ENCODE results near the gene NEU1. TPM values are rescaled to one million over a fixed set of nuclear protein-coding genes. Genes with fewer than 3 reads are reported as not detected.
A peak's percentile ranks its signal among the peaks of the same experiment; 100 is the strongest.
"Not testable (repeated sequence)": the region's sequence is repeated elsewhere in the genome, so short reads cannot be mapped to it uniquely, and the experiment has no call there.

NEU1 gene
- total RNA-seq, 1 donor from 2014 or later = 21.6 TPM

- DNase-seq (ENCODE audit: low spot score in 2 of 2) = no peak
- intact Hi-C loops (cut with DNase I) = no loop called here
- H3K27me3 ChIP-seq = no peaks in the 10 kb centered on the region
- H3K9me3 ChIP-seq = no peaks in the 10 kb centered on the region
- no peak overlapping the region for H3K4me3 ChIP-seq
- TF ChIP-seq CTCF (IDR thresholded peaks at IDR 0.05) = no peak
- peaks cover 0 to 4% of the 10 kb centered on the region in 2 donors for H3K36me3 ChIP-seq
- no peak overlapping the region for H3K27ac ChIP-seq
- H3K4me1 ChIP-seq = peaks cover 0 to 13% of the 10 kb centered on the region in 2 donors
Measured at GRCh38 chr6:31865205-31866118, 2.8 kb upstream of the NEU1 start.

GRCh38 chr6:31864818-31865204 is 2.2 kb upstream of the NEU1 start:
- TF ChIP-seq CTCF (IDR thresholded peaks at IDR 0.05) = no peak
- no peaks in the 10 kb centered on the region for H3K9me3 ChIP-seq
- intact Hi-C loops (cut with DNase I) = no loop called here
- no peak overlapping the region for H3K4me3 ChIP-seq
- no peaks in the 10 kb centered on the region for H3K27me3 ChIP-seq
- peaks cover 6 to 11% of the 10 kb centered on the region in 2 donors for H3K36me3 ChIP-seq
- DNase-seq (ENCODE audit: low spot score in 2 of 2) = no peak
- peaks cover 0 to 13% of the 10 kb centered on the region in 2 donors for H3K4me1 ChIP-seq
- H3K27ac ChIP-seq = no peak overlapping the region

GRCh38 chr6:31864123-31864562 is 1.5 kb upstream of the NEU1 start:
- H3K4me3 ChIP-seq = peak overlapping the region; percentile 60 to 88
- DNase-seq (ENCODE audit: low spot score in 2 of 2); H3K27me3 ChIP-seq; intact Hi-C loops (cut with DNase I); H3K9me3 ChIP-seq: not testable (repeated sequence)
- H3K4me1 ChIP-seq = peaks cover 0 to 13% of the 10 kb centered on the region in 2 donors
- peak overlapping the region; percentile 76 to 86 for H3K27ac ChIP-seq
- peaks cover 10 to 17% of the 10 kb centered on the region in 2 donors for H3K36me3 ChIP-seq

GRCh38 chr6:31861919-31862343 is 690 bp downstream of the NEU1 start:
- TF ChIP-seq CTCF (IDR thresholded peaks at IDR 0.05) = no peak
- no peak for DNase-seq (ENCODE audit: low spot score in 2 of 2)
- H3K4me3 ChIP-seq = peak overlapping the region; percentile 59 to 88
- intact Hi-C loops (cut with DNase I) = loop anchor here (2.0 kb wide), 4 partner anchors 35 to 181 kb away; partner anchors contain the start of genes ABHD16A, EHMT2, LY6G5C and VARS1
- no peaks in the 10 kb centered on the region for H3K27me3 ChIP-seq
- H3K4me1 ChIP-seq = peaks cover 0 to 13% of the 10 kb centered on the region in 2 donors
- H3K27ac ChIP-seq = peak overlapping the region; percentile 89 to 93
- no peaks in the 10 kb centered on the region for H3K9me3 ChIP-seq
- H3K36me3 ChIP-seq = peaks cover 14 to 37% of the 10 kb centered on the region in 2 donors

GRCh38 chr6:31861150-31861549 is 1.5 kb downstream of the NEU1 start:
- no peaks in the 10 kb centered on the region for H3K27me3 ChIP-seq
- H3K36me3 ChIP-seq = peaks cover 14 to 37% of the 10 kb centered on the region in 2 donors
- peaks cover 0 to 13% of the 10 kb centered on the region in 2 donors for H3K4me1 ChIP-seq
- DNase-seq (ENCODE audit: low spot score in 2 of 2) = no peak
- H3K4me3 ChIP-seq = no peak overlapping the region
- TF ChIP-seq CTCF (IDR thresholded peaks at IDR 0.05) = no peak
- H3K27ac ChIP-seq = no peak overlapping the region
- intact Hi-C loops (cut with DNase I) = no loop called here
- H3K9me3 ChIP-seq = no peaks in the 10 kb centered on the region

GRCh38 chr6:31860349-31860748 is 2.3 kb downstream of the NEU1 start:
- TF ChIP-seq CTCF (IDR thresholded peaks at IDR 0.05) = no peak
- intact Hi-C loops (cut with DNase I) = no loop called here
- H3K4me1 ChIP-seq = peaks cover 0 to 13% of the 10 kb centered on the region in 2 donors
- H3K9me3 ChIP-seq = no peaks in the 10 kb centered on the region
- no peak for DNase-seq (ENCODE audit: low spot score in 2 of 2)
- H3K36me3 ChIP-seq = peaks cover 14 to 37% of the 10 kb centered on the region in 2 donors
- no peak overlapping the region for H3K27ac ChIP-seq
- no peak overlapping the region for H3K4me3 ChIP-seq
- H3K27me3 ChIP-seq = no peaks in the 10 kb centered on the region

Measured in ascending aorta (tissue), 2 donors.